NCI-H1092 treated with DMSO at 0.1 percent for 48 hours (cell line): ENCODE measurements around the gene LDB1.

Experiments used
- DNase-seq: peaks from one replicate; lab custom pipeline; 2025; lab: John Stamatoyannopoulos, UW

LDB1 gene

DNA sequence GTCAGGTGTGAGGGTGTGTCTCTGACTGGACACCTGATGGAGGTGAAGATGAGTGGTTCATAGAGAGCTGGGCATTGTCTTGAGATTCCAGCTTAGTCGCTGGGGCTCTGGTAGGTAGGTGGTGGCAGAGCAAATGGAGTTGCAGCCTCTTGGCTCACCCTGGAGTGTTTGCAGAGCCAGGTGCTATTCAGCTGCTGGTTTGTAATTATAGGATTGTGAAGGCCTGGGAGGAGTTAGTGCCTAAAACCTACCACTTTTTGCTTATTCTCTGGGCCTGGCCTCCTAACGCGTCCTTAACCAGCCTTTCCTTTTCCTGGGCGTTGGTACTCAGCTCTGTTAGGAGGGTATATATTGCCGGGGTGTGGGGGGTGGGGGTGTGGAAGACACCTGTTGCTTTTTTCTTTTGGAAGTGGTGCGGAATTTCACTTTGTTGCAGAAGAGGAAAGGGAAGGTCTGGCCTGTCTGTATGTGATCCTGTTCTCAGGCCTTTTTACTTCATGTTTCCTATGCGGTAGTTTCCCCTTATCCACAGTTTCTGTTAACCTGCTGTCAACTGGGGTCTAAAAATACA, 15.9 kb upstream of the LDB1 start:
- DNase-seq, result peak; percentile 25

DNA sequence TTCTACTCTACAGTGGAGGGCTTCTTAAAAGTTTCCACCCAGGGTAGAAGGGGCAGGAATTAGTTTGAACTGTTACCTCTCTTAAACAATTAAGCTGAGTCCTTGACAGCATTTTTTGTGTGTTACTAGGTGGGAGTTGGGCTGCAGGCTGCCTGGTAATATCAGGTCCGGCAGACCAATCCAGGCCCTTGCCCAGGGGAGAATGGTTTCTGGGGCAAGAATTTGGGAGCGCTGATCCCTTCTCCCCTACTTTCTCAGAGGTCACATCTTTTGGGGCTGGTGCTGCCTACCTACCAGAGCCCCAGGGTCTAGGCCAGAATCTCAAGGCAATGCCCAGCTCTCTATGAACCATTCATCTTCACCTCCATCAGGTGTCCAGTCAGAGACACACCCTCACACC, 14.2 kb upstream of the LDB1 start:
- DNase-seq, result no peak

DNA sequence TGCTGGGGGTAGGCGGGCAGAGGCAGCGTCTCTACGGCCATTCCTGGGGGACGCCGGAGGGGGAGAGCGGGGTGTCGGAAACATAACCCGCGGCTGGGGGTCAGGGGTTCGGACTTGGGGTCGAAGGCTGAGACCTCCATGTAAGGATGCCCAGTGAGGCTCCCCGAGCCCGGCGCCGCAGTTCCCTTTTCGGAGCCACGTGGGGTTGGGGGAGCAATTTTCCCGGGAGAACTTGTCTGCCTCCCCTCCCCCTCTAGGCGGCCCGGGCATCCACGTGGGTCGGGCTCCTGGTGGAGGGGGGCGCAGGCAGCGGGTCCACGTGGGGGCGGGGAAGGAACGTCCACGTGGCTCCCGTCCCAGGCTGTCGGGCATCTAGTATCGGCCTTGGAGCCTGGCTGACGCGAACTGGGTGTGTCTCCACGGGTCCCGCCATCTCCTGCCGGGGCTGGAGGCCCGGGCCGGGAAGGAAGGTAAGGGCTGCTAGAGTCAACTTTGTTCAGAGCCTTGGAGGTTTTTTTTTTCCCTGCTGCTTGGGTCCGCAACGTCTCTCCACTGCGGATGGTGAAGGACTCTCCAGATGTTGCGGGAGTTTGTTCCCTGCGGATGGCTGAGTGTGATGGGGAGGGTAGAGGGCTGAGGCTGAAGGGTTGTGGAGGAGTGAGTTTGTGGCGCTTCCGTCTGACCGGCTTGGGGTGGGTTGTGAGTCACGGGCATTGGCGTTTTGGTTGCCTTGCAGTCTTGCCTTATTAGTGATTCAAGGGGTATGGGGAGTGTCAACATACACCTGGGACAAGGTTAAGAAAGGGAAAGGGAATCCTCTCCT, 13.4 kb upstream of the LDB1 start:
- peak; percentile 28 for DNase-seq

DNA sequence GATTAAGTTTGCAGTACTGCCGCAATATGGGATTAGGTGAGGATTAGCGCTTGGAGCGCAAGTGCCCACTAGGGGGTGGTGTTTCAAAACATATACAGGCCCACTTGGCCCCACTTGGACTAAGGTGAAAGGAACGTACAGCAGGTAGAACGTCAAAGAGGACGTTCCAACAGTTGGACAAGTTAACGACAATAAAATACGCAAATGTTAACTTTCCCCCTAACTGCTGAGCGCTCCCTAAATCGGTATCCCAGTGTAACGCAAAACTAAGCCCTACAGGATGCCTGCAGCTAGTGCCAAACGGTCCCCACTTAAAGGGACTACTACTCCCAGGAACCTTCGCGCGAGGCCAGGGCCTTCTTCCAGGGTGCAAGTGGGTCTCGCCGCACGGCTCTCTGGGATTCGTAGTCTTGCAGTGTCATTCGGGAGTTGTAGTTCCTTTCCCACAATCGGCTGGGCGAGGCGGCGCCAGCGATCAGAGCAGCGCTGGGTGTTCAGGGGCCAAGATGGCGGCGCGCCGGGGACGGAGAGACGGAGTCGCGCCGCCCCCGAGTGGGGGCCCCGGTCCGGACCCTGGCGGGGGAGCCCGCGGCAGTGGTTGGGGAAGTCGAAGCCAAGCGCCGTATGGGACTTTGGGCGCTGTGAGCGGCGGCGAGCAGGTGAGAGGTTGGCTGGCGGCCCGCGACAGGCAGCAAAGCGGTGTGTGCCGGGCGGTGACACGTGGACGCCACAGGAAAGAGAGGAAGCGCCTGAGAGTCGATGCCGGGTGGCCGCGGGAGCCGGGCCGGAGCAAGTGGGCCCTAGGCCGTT, 12.6 kb upstream of the LDB1 start, which contains the start of gene PPRC1:
TSS of gene PPRC1 (plus strand) at position 478 of the 810 bp plus-strand sequence. CDS start at position 507, 29 bp downstream.
- DNase-seq, result peak; percentile 98

DNA sequence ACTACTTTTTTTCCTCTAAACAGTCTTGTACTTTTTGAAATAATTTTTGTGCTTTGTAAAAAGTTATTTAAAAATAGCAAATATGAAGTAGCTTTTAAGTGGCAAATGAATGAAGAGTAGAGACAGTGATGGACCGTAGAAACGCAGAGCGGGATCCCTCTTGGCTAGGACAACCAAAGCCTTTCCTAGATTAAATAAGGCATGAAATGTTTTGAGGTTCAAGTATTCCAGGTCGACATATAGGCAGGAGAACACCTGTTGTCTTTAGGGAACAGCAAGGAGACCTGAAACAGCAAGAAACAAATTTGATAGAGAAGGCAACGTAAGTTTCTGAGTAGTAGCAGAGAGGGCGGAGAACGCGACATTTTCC, 12.0 kb upstream of the LDB1 start:
- no peak for DNase-seq

DNA sequence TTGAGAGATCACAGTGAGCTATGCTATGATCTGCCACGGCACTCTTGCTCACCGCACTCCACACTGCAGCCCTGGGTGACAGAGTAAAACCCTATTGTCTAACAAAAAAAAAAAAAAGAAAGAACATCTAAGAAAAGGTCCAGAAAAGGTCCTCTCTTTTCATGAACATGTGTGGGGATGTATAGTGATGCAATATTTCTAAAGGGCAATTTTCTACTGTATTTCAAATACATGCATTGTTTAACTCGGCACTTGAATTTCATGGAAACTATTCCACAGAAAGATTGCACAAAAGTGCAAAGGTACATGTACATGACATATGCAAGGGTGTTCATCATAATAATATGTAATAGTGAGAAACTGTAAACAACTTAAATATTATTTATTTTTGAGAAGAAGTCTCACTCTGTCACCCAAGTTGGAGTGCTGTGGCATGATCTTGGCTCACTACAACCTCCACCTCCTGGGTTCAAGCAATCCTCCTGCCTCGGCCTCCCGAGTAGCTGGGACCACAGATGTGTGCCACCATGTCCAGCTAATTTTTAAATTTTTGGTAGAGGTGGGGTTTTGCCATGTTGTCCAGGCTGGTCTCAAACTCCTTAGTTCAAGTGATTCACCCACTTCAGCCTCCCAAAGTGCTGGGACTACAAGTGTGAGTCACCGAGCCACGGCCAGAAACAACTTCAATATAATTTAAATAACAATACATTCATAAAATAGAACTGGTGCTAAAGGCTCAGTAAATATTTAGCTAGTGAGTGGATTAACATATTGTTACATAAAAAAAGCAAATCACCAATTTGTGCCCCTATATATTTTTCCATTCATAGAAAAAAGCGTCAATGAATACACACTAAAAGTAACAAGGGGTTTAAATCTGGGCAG, 11.4 kb upstream of the LDB1 start:
- DNase-seq, result no peak

DNA sequence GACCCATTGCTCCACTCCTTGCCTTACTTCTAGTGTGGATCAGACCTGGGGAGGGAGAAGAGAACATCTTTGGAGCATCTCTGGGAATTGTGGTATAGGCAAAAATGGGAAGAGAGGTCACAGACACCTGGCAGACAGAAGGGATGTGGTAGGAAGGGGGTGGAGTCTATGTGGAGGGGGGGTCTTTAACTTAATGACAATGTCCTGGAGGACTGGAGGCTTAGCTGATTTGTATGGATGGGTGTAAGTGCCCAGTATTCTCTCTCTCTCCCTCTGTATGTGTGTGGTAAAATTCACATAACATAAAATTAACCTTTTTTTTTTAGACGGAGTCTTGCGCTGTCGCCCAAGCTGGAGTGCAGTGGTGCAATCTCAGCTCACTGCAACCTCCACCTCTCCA, 3.1 kb upstream of the LDB1 start:
- DNase-seq, result no peak

DNA sequence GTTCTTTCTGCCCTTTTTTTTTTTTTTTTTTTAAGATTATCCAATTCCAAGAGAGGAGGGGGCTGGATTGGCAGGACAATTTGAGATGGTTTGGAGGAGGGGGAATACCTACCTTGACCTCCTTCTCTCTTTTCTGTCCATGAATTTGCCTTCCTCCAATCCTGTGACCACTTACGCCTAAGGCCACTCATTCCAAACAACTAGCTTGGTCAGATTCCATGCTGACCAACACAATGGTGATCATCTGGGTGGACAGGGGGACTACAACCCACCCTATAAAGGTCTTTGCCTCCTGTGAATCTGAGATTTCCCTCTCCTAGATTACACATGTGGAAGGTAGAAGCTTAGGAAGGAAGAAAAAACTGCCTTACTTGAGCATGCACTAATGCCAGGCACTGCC, 2.3 kb upstream of the LDB1 start:
- DNase-seq, result no peak

DNA sequence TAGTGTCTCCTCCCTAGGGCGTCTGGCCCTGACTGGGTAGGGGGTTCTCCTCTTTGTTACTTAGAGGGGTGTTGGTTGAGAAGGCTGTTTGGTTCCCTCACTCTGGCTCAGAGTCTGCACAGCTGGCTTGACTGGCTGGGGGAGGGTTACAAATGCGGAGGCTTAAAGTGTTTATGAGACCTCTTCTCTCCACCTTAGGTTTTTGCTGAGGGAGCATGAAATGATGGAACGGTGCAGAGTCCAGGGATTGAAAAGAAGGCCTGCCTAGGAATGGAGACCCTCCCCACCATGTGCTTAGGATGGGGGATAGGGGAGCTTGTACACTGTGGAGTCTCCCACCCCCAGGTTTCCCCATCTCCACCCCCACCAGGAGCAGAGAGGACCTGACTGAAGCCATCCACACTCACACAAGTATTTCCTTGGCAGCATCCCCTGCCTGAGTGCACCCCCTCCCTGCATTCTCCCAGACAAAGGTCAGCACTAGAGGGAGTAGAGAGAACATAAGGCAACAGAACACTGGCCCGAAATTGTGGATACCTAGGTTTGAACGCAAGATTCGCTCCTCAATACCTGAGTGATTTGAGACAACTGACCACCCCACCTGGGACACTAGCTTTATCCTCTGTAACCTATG, 1.7 kb upstream of the LDB1 start:
- no peak for DNase-seq

DNA sequence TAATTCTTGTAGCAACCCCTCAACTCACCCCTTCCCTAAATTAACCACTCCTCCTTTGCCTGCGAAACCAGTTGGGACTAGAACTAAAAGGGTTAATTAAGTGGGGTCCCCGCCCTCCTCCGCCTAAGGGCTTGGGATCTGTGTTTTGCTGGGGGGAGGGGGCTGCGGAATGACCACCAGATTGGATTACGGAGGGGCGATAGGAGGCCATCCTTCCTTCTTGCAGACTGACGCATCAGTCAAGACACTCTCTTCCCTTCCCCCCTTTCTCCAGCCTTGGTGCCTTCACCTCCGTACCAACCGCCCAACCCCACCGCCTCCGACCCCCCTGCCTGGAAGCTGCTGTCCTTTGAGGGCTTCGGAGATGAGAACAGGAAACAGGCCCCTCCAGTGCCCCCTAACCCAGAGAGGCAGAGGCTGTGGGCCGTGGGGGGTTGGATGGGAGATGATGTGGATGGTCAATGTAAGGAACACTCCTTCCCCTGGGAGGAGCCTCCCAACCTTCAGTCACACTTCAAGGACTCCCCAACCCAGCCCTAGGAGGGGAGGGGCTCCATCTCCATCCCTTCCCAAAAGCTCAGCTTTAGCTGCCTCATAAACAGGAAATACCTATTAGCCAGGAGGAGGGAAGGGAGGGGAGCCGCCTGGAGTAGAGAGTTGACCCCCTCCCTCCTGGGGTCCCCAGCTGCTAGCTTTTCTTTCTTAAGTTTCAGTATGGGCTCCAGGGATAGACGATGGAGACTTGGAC, 997 bp upstream of the LDB1 start:
- DNase-seq, result no peak

DNA sequence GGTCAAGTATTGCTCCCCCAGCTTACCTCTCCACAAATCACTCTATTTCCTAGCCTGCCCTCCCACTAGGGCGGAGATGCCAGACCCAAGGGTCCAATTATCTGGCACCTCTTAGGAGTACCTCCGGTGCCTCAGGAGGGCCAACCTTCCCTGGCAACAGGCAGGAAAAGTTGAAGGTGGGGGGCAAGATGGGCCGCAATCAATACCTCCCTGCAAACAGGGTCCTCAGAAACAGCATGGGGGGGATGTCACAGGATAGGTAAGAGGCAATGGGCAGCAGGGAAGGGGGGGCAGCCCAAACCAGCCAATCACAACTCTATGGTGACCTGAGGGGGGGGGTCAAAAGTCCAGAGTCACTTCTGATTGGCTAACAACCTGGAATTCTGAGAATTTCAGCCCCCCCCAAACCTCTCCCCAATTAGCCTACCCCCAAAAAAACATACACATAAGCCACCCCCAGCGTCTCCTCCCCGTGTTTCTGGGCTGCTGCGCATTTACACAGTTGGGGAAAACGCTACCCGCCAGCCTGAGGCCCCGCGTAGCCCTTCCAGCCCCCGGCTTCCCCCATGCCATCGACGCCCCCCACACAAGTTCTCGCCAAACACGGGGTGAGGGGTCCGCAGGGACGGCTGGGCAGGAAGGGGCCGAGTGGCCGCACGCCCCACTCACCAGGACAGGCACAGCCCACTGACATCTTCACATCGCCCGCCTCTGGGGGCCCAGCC, 589 bp downstream of the LDB1 start:
- peak; percentile 58 for DNase-seq

DNA sequence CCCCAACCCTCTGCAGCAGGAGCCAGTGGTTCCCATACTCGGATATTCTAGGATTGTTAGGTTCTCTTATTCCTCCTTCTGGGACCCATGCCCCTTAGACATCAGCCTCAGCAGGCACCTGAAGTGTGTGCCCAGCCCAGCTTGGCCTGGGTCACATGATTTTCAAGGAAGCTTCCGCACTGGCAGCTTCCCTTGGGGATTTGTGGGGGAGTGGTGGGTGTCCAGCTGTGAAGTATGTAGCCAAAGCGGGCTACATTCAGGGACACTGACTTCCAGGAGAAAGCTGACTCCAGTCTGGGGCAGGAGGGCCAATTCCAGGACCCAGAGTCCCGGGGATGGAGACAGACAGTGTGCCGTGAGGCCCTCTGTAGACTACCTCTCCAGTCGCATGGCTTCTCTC, 1.3 kb downstream of the LDB1 start:
- DNase-seq, result no peak

DNA sequence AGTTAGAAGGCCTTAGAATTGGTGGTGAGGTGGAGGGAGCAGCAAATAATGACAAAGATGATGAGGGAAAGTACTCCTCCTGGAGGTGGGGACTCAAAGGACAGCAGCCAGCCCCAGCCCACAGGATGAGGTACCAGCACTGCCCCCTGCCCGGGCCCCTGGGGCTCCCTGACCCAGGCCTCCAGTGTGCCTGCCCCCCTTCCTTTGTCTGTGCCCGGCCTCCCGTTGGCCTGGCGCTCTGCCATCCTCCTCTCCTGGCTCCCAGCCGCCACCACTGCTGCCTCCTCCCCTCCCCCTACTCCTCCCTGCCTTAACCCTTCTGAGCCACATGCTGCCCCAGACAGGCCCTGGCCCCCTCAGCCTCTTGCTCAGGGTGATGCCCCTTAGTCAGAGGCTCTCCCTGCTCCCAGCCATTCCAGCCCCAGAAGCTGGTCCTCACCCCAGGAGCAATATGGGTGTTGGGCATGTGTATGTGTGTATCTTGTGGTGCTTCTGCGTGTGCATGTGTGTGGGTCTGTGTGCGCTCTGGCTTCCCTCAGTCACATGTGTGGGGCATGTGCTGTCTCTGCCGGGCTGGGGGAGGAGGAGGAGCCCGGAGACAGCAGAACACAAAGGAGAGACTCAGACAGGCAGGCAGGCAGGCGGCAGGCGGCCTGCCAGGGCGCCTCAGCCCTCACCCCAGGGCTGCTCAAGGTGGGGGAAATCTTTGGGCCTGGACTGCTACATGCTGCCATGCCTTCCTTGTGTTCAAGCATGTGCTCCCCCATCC, 2.6 kb downstream of the LDB1 start:
- DNase-seq, result peak; percentile 81

DNA sequence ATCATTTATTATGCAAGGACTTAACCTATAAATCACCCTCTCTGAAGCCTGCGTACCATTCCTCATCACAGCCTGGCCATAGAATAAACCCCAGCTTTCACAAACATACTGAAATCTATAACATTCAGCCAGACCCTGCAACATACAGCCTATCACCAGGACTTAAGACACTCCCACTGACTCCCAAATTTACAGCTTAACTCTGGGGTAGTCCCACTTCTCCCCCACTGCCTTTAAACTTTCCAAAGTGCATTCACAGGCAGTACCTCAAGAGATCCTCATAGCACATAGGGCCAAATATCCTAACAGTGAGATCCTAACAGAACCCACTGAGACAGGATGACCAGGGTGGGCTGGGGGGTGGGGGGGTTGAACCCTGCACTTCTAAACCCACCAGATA, 3.5 kb downstream of the LDB1 start:
- DNase-seq, result no peak

DNA sequence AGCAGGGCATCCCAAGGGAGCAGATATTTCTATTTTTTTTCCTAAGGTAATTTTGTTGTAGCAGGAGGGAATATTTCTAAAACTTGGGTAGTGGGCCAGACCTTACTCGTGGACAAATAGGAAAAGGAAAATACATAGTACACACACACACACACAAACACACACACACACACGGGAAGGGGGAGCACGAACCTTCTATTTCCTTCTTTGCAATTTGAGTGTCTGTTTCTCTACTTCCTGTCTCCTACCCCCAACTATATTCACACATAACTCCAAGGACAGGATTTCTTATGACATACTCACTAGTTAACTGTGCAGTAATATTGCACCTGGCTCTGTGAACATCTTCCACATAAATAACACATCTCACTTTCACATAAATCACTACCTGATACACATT, 4.4 kb downstream of the LDB1 start:
- DNase-seq, result no peak

DNA sequence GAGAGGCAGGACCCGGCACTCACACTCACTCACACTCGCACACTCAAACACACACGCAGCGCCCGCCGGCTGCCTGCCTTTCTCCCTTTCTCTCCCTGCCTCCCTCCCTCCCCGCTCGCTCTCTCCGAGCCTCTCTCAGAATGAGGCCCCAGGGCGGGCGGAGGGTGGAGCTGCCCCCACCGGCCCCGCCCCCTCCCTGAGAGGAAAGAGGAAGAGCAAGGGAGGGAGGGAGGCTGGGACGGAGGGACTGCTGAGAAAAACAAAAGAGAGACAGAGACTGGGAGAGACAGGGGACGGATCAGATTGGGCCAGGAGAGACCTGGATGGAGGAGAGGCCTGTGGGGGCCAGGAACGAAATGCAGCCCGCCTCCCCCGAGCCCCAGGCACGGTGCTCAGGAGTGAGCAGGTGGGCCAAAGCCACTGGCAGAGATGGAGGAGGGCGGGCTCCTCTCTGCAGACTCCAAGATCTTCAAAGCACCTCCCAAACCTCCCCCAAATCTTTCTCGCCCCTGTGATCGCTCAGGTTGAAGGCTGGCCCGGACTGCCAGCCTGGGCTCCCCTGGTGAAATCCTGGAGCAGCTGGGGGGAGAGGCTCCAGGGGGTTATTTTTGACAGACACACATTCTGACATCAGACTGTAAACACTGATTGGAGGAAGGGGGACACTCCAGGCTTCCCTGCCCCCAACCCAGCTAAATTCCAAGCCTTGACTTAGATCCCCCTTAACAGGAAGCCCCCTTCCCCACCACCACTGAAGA, 5.1 kb downstream of the LDB1 start:
- peak; percentile 60 for DNase-seq

DNA sequence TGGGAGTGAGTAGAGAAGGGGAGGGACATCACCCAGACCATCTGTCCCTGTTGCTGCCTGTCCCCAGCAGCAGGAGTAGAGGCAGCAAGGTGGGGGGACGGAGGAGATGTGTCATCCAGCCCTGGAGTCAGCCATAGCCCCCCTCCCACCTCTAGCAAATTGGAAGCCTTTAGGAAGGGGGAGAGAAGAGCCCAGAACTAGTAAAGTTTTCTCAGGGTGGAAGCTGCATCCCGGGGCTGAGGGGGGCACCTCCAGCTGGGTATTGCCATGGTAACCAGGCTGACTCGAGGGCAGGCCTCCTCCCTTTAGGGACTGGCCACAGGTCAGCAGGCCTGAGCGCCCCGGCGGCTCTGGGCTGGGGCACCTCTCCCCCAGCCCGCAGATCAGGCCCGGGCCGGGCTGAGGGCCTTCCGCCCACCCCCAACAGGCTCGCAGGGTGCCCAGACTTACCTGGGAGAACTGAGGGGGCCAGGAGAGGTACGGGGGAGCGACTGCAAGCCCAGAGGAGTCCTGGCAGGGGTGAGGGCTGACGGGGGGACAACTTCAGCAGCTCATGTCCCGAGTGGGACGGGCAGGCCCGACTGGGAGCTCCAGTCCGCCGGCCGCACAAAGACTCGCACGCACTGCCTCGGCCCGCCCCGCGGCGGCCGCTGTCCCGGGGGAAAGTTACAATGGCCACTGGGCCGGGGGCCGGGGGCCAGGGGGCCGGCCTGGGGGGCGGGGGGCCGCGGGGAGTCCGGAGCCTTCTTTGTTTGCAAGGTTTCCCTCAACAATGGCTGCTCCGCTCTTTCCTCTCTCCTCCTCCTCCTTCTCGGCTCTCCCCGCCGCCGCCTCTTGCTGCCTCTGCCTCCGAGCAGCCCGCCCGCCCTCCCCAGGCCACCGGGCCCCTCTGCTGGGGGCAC, 6.0 kb downstream of the LDB1 start:
- no peak for DNase-seq
